Measurements from ENCODE around the gene HINT1.

- TF ChIP-seq CTCF (IDR thresholded peaks at IDR 0.05; ENCODE audit: low read length) (no peak), EZH2phosphoT487 (IDR thresholded peaks at IDR 0.05; ENCODE audit: low read length) (no peak), EZH2 (optimal IDR thresholded peaks at IDR 0.05; ENCODE audit: low read depth, low read length) (no peak)
Measured at GRCh38 chr5:131194725-131195124, 29.7 kb upstream of the HINT1 start.
